GM20000 (cell line): ENCODE results near the gene CLN6.

Experiments
- DNase-seq: peaks from one replicate; pipeline ENCODE4 v3.0.0; 2012; ENCODE audit warnings: low spot score
- TF ChIP-seq, protein P1 (sequence below): IDR thresholded peaks from 2 replicates; pipeline ENCODE4 v1.5.1; 2012; ENCODE audit warnings: mild to moderate bottlenecking, control low read depth; ENCODE audit errors: extremely low read depth, missing control alignments

CLN6 gene

DNA sequence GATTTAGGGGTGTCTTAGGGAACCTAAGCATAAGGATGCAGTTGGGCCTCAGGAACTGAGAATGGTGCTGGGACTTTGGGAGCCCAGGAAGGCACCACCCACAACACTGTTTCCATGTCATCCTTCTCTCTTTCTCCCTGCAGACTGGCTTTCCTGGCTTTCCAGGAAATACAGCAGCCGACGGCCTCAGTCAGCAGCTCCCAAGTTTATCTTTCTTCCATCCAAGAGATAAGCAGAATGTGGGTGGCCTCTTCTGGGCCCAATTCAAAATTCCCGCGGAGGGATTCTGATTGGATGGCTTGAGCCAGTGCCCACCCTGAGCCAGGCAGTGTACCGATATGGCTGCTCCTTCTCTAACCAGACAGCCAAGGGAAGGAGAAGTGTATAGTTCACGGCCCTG lies 4.5 kb upstream of the CLN6 start:
- TF ChIP-seq, protein P1, sequence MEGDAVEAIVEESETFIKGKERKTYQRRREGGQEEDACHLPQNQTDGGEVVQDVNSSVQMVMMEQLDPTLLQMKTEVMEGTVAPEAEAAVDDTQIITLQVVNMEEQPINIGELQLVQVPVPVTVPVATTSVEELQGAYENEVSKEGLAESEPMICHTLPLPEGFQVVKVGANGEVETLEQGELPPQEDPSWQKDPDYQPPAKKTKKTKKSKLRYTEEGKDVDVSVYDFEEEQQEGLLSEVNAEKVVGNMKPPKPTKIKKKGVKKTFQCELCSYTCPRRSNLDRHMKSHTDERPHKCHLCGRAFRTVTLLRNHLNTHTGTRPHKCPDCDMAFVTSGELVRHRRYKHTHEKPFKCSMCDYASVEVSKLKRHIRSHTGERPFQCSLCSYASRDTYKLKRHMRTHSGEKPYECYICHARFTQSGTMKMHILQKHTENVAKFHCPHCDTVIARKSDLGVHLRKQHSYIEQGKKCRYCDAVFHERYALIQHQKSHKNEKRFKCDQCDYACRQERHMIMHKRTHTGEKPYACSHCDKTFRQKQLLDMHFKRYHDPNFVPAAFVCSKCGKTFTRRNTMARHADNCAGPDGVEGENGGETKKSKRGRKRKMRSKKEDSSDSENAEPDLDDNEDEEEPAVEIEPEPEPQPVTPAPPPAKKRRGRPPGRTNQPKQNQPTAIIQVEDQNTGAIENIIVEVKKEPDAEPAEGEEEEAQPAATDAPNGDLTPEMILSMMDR = no peak
- DNase-seq = no peak

DNA sequence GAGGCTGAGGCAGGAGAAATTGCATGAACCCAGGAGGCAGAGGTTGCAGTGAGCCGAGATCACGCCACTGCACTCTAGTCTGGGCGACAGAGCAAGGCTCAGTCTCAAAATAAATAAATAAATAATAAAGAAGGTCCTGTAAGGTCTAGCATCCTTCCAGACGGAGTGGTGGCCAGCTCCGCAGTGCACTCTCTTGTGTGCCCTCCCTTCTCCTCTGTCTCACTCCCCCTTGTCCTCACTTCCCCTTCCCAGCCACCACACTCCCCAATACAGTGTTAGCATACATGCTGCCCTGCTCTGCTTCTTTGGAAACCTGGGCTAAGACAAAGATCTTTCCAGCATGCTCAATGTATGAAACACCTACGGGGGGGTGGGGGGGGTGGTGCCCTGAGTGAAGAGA lies 3.4 kb upstream of the CLN6 start:
- DNase-seq = no peak
- TF ChIP-seq, protein P1 = no peak

DNA sequence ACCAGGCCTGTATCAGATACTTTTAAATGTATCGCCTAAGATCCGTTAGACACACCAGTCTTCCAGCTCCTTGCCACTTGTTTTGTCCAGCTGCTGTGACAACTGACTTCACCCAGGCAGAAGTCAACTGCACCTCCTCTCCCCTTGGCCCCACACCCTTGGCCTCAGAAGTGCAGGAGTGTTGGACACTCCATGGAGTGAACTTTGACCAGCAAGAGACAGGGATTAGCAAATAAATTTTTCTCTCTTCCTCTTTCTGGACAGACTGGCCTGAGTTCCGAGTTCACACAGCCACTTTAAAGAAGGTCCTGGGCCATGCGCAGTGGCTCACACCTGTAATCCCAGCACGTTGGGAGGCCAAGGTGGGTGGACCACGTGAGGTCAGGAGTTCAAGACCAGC lies 2.9 kb upstream of the CLN6 start:
- DNase-seq = no peak
- TF ChIP-seq, protein P1 = no peak

DNA sequence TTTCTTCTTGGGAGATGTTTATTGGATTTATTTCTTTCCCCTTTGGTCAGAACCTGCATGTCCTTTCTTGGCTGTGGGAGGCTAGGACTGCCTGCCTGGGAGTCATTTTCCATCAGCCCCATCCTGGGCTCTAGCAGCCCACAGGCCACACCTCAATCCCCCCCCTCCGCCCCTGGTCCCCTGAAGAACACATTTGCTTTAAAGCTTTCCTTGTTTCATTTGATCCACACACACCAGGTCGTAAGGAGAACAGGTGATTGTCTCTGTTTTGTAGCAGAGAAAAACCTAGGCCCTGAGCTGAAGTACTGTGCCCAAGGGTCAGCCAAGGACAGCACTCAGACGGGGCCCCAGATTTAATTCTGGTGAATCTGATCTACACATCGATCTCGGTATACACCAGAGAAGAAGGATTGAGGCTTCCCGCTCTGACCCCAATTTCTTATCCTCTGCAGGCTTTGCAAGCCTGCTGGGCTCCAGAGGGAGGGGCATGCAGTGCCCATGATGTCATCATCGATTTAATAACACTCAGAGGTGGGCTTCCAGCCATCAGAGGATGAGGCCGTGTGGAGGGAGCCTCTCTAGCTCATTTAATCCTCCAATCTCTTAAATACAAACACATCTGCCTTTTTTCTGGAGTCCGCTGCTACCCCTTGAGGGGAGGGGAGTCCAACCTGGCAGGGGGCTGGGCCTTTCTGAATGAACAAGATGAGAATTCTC lies 1.7 kb upstream of the CLN6 start:
- DNase-seq = no peak

DNA sequence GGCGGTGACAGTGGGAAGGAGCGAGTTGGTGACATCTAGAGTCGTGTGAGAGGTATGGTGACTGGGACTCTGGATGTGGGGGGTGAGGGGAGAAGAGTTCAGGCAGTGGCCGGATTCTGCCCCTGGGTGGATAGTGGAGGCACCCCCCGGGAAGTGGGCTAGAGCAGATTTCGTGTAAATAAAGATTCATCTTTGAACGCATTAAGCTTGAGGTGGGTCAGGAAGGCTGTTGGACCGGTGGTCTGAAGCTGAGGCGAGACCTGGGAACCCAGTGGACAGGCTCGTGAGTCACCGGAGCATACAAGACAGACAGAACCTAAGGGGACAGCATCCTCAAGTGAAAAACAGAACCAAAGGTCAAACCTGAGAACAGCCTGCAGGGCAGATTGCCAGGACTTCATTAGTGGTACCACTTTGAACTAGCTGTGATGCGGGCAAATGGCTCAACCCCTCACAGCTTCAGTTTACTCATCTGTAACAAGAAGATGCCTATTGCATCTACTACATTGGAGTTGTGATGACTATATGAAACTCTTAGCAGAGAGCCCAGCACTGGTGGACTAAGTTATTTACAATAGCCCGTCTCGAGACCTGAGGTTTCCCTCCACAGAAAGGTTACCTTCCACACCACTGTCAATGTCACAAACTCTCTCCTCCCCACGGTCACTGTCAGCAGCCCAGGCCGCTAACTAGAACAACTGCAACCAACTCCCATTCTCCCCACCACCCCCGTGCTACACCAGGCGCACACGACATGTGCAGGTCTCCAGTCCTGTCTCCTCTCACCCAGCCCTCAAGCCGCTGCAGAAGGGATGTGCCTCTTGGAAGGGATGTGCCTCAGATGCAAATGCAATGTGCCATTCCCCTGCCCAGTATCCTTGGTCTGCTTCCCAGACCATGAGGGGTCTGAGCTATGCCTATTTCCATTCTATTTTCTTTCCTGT lies 901 bp upstream of the CLN6 start:
- no peak for DNase-seq
- TF ChIP-seq, protein P1 = no peak

More for the DNA sequence above, 1.7 kb upstream of the CLN6 start:
- TF ChIP-seq, protein P1 = no peak

DNA sequence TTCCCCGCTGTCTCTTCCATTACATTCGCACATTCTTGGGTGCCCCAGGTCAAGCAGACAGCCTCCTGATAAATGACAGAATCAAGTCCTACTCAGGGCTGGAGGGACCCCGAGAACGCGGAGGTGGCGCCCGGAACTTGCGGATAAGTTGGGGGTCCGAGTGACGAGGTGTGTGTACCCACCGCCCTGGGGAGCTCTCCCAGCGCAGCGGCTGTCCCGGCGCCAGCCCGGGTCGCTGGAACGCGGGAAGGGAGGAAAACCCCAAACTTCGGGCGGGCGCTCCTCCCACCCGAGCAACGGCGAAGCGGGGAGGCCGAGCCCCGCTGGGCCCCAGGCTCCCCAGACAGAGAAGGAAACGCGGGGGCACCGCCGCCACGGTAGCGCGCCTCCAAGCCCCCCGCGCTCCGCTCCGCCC lies 550 bp downstream of the CLN6 start:
- no peak for DNase-seq
- TF ChIP-seq, protein P1 = no peak

DNA sequence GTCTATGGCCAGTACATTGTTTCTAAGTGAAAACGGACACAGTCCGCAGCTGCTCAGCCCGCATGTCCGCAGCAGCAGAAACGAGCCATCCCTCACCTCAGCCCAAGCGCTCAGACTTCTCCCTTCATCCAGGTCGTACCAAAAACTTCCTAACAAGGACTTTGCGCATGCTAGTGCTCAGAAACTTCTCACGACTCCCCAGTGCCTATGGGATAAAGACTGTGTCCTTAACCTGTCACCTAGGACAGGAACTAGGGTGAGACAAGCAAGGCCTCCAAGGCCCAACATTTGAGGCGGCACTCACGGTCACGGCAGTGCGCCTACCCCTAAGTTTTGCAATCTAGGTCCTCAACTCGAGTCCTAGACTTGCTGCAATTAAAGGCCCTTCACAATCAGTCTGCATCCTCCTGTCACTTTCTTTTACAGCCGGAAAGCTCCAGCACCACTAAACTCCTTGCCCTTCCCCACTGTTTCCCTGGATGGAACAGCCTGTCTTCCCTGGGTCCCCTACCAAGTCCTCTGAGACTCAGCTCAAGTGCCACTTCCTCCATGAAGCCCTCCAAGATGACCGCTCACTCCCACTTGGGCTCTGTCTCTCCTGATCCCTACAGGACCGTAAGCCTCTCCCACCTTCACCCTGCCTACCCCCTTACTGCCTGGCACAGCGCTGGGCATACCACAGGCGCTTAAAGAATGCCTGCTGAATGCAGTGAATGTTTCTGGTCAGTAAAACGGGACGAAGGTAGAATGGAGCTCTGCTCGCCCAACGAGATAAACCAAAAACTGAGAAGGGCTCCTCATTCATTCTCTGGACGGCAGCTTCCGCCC lies 1.2 kb downstream of the CLN6 start:
- DNase-seq = peak; percentile 29
- TF ChIP-seq, protein P1 = no peak
